B cell (primary cell): ENCODE measurements around the gene HMGCL. TPM values are rescaled to one million over a fixed set of nuclear protein-coding genes. Genes with fewer than 3 reads are reported as not detected.

Experiments used
- ATAC-seq: fragments of 200-7000 bp; cut with Tn5 transposase; one replicate; pipeline ENCODE4 v1.10.0; 2021; ENCODE audit warnings: low read depth, mild to moderate bottlenecking, moderate number of reproducible peaks, moderate library complexity
- CTCF ChIA-PET: fragments of 350-600 bp; sonication (Branson Sonifier 250); formaldehyde crosslinking; loops from one replicate; lab custom pipeline; 2021; ENCODE audit warnings: antibody characterized with exemption, inconsistent platforms; lab: Charles Lee
- POLR2A ChIA-PET: fragments of 350-600 bp; sonication (Branson Sonifier 250); formaldehyde crosslinking; loops from one replicate; lab custom pipeline; 2021; ENCODE audit warnings: antibody characterized with exemption; lab: Charles Lee
- DNase-seq: peaks from one replicate; pipeline ENCODE4 v3.0.0; 2013
- H2AFZ ChIP-seq: 2 replicates; pipeline ENCODE4 v1.6.1; 2012; ENCODE audit warnings: mild to moderate bottlenecking, low read depth, low read length; ENCODE audit not compliant: insufficient read depth, poor library complexity, severe bottlenecking
- H3K27ac ChIP-seq, 2 donors: 1 replicate in 1 of 2; 2 replicates in 1 of 2; pipeline ENCODE4 v1.5.1; 2012 to 2013; ENCODE audit warnings: low read length in 2 of 2, mild to moderate bottlenecking in 2 of 2, moderate library complexity in 1 of 2
- H3K27me3 ChIP-seq, 4 experiments: fragments of 200-600 bp in 1 of 4; sonication (generic) in 1 of 4; replicated peaks in 1 of 4; 1 replicate in 2 of 4; 2 replicates in 2 of 4; pipeline versions ENCODE4 v1.6.1 to v1.7.0; 2013 to 2016; ENCODE audit warnings: low read length in 3 of 4, mild to moderate bottlenecking in 2 of 4, mixed read lengths in 1 of 4, moderate library complexity in 1 of 4; ENCODE audit not compliant: insufficient read depth in 4 of 4, control insufficient read depth in 3 of 4; ENCODE audit errors: control extremely low read depth in 1 of 4
- H3K36me3 ChIP-seq, 2 experiments: replicated peaks in 1 of 2; 1 replicate in 1 of 2; 2 replicates in 1 of 2; pipeline versions ENCODE4 v1.6.1 to v1.7.1; 2013; ENCODE audit warnings: low read length in 1 of 2; ENCODE audit not compliant: insufficient read depth in 2 of 2, control insufficient read depth in 1 of 2; ENCODE audit errors: control extremely low read depth in 1 of 2, extremely low read depth in 1 of 2
- H3K4me1 ChIP-seq, 2 donors: fragments of 200-600 bp in 1 of 2; sonication (generic) in 1 of 2; 1 replicate in 1 of 2; 2 replicates in 1 of 2; pipeline versions ENCODE4 v1.5.1 to v1.6.1; 2013 to 2017; ENCODE audit warnings: low read length in 2 of 2; ENCODE audit not compliant: control insufficient read depth in 2 of 2, insufficient read depth in 2 of 2
- H3K4me2 ChIP-seq: replicated peaks from 2 replicates; pipeline ENCODE3; 2012; ENCODE audit warnings: mild to moderate bottlenecking, low read depth, low read length; ENCODE audit not compliant: poor library complexity, severe bottlenecking
- H3K4me3 ChIP-seq, 5 experiments: fragments of 200-600 bp in 1 of 5; sonication (generic) in 1 of 5; 1 replicate in 3 of 5; 2 replicates in 2 of 5; pipeline versions ENCODE4 v1.5.1 to v1.7.0; 2011 to 2016; ENCODE audit warnings: low read length in 4 of 5, mild to moderate bottlenecking in 4 of 5, low read depth in 2 of 5, control low read depth in 1 of 5, moderate library complexity in 1 of 5; ENCODE audit not compliant: insufficient read depth in 1 of 5; ENCODE audit errors: control extremely low read depth in 1 of 5, extremely low read depth in 1 of 5
- H3K79me2 ChIP-seq: fragments of 200-600 bp; sonication (generic); one replicate; pipeline ENCODE4 v1.6.0; 2016; ENCODE audit warnings: low read length; ENCODE audit not compliant: control insufficient read depth, insufficient read depth
- H3K9ac ChIP-seq: fragments of 200-600 bp; sonication (generic); 2 replicates; pipeline ENCODE4 v1.6.1; 2017; ENCODE audit warnings: mild to moderate bottlenecking, low read length, moderate library complexity
- H3K9me3 ChIP-seq, 3 donors: one replicate each; pipeline versions ENCODE4 v1.6.1 to v1.7.1; 2013; ENCODE audit warnings: low read length in 2 of 3; ENCODE audit not compliant: control insufficient read depth in 2 of 3, insufficient read depth in 1 of 3; ENCODE audit errors: control extremely low read depth in 1 of 3
- H4K20me1 ChIP-seq: 2 replicates; pipeline ENCODE4 v1.6.0; 2012; ENCODE audit warnings: mild to moderate bottlenecking, low read length; ENCODE audit not compliant: insufficient read depth, control insufficient read depth, poor library complexity, severe bottlenecking
- H3K27ac Mint-ChIP-seq: one replicate; pipeline ENCODE4 v1.8.0; 2021; ENCODE audit warnings: mixed read lengths
- H3K27me3 Mint-ChIP-seq: one replicate; pipeline ENCODE4 v1.8.0; 2021; ENCODE audit warnings: mixed read lengths
- H3K4me1 Mint-ChIP-seq: one replicate; pipeline ENCODE4 v1.8.0; 2021; ENCODE audit warnings: mixed read lengths
- H3K4me3 Mint-ChIP-seq: one replicate; pipeline ENCODE4 v1.8.0; 2021; ENCODE audit warnings: mixed read lengths
- H3K9me3 Mint-ChIP-seq: one replicate; pipeline ENCODE4 v1.8.0; 2022; ENCODE audit warnings: mixed read lengths; ENCODE audit not compliant: insufficient read depth
- CTCF ChIP-seq: fragments of 200-600 bp; IDR thresholded peaks from one replicate; pipeline ENCODE4 v1.8.0; 2022; ENCODE audit warnings: antibody characterized with exemption, mild to moderate bottlenecking
- EZH2 ChIP-seq: IDR thresholded peaks from 2 replicates; pipeline ENCODE4 v1.6.1; 2012; ENCODE audit warnings: borderline replicate concordance, low read depth, mild to moderate bottlenecking, moderate library complexity, low read length; ENCODE audit not compliant: insufficient read depth, poor library complexity, severe bottlenecking
- WGBS: methylation state at CpG from one replicate; pipeline ENCODE4 v1.1.5; 2013; ENCODE audit warnings: missing lambda C conversion rate; ENCODE audit not compliant: insufficient coverage; 5-methylcytosine and 5-hydroxymethylcytosine counted together
- intact Hi-C: fragments of 100-400 bp; cut with micrococcal nuclease; formaldehyde crosslinking; loops from one replicate; pipeline ENCODE4 v1.10.0; 2022
- polyA plus RNA-seq: library from polyadenylated mRNA; depleted of rRNA; stranded (reverse); fragments of >200 nt; gene quantifications from 2 replicates; pipeline ENCODE4 v1.2.3, GENCODE V29; 2012
- total RNA-seq, 2 donors: library from RNA; stranded (reverse); fragments of 120-200 nt in 1 of 2; gene quantifications; 1 replicate in 1 of 2; 2 replicates in 1 of 2; pipeline versions ENCODE4 v1.2.3 to v1.2.4, GENCODE V29; 2013 to 2022

The HMGCL gene
- total and polyA plus RNA-seq, 2 donors (not counting 1 experiment from before 2014, with no cell fraction given) = 18.5 to 35.9 TPM

- TF ChIP-seq CTCF = no peak
- TF ChIP-seq EZH2 = no peak
- no peak overlapping the region for H3K27ac ChIP-seq
- no peaks in the 10 kb centered on the region for H3K9me3 ChIP-seq
- WGBS = 100% methylated on average over 3 of the region's 3 CpGs
- no peak overlapping the region for H3K9ac ChIP-seq
- ATAC-seq = no peak
- no peaks in the 10 kb centered on the region for H3K4me1 ChIP-seq
- peak overlapping the region; percentile 26 for H3K27ac Mint-ChIP-seq
- ChIA-PET CTCF (no interaction called here), POLR2A (no interaction called here)
- no peak overlapping the region for H2AFZ ChIP-seq
- H3K4me3 ChIP-seq = no peak overlapping the region
- H3K27me3 ChIP-seq = no peaks in the 10 kb centered on the region
- peaks cover 46% of the 10 kb centered on the region for H4K20me1 ChIP-seq
- no peak for DNase-seq
- H3K4me2 ChIP-seq = no peak overlapping the region
- H3K9me3 Mint-ChIP-seq = no peaks in the 10 kb centered on the region
- H3K4me1 Mint-ChIP-seq = peaks cover 3% of the 10 kb centered on the region
- H3K36me3 ChIP-seq = peaks cover 8 to 95% of the 10 kb centered on the region in 2 experiments
- peaks cover 47% of the 10 kb centered on the region for H3K79me2 ChIP-seq
- H3K27me3 Mint-ChIP-seq = no peaks in the 10 kb centered on the region
- H3K4me3 Mint-ChIP-seq = no peak overlapping the region
- intact Hi-C loops = no loop called here
These were observed 68.6 kb downstream of the HMGCL start for GRCh38 chr1:23756676-23757075.

- Histone ChIP-seq H3K36me3 (peaks cover 3 to 86% of the 10 kb centered on the region in 2 experiments), H3K79me2 (peaks cover 77% of the 10 kb centered on the region), H3K27me3 (no peaks in the 10 kb centered on the region), H3K9me3 (no peaks in the 10 kb centered on the region), H4K20me1 (peaks cover 51% of the 10 kb centered on the region), H3K4me3 (no peak overlapping the region), H2AFZ (no peak overlapping the region), H3K4me1 (peaks cover 4 to 5% of the 10 kb centered on the region in 2 donors), H3K4me2 (no peak overlapping the region), H3K9ac (no peak overlapping the region), H3K27ac (no peak overlapping the region)
- peaks cover 20% of the 10 kb centered on the region for H3K4me1 Mint-ChIP-seq
- TF ChIP-seq EZH2 (no peak), CTCF (no peak)
- no peak for DNase-seq
- intact Hi-C loops = no loop called here
- no peak for ATAC-seq
- no peaks in the 10 kb centered on the region for H3K9me3 Mint-ChIP-seq
- no peak overlapping the region for H3K27ac Mint-ChIP-seq
- CTCF ChIA-PET = interaction anchor here (0.6 to 3.1 kb wide), 10 partner anchors 10 to 214 kb away, joined by 3 to 18 read pairs (median 4); partner anchors contain the start of gene RPL11
- H3K4me3 Mint-ChIP-seq = no peak overlapping the region
- POLR2A ChIA-PET = no interaction called here
- no CpG with 5 or more reads among the region's 1 CpG for WGBS
- H3K27me3 Mint-ChIP-seq = no peaks in the 10 kb centered on the region
These were observed 72.3 kb downstream of the HMGCL start for GRCh38 chr1:23752909-23753308.

Other genes starting within 250 kb of the HMGCL start
- gene RPL11, start 133.6 kb downstream of the HMGCL start, total RNA-seq = 1,439 and 1,539 TPM in 2 replicates
- gene RPL11, start 133.6 kb downstream of the HMGCL start, polyA plus RNA-seq = 1,373 and 1,928 TPM in 2 replicates
- gene ELOA, start 82.0 kb downstream of the HMGCL start, total RNA-seq = 53.0 and 56.6 TPM in 2 replicates
- gene ELOA, start 82.0 kb downstream of the HMGCL start, polyA plus RNA-seq = 12.9 and 17.6 TPM in 2 replicates
- gene PITHD1, start 47.0 kb downstream of the HMGCL start, total RNA-seq = 56.7 and 62.2 TPM in 2 replicates
- 32.4 and 66.3 TPM in 2 replicates for gene PITHD1, start 47.0 kb downstream of the HMGCL start, polyA plus RNA-seq
- gene LYPLA2, start 34.3 kb downstream of the HMGCL start, total RNA-seq = 50.6 and 52.2 TPM in 2 replicates
- gene LYPLA2, start 34.3 kb downstream of the HMGCL start, polyA plus RNA-seq = 41.4 and 60.5 TPM in 2 replicates
- gene GALE, start 24.7 kb downstream of the HMGCL start, total RNA-seq = 12.1 TPM in 2 replicates
- gene GALE, start 24.7 kb downstream of the HMGCL start, polyA plus RNA-seq = 8.6 and 9.4 TPM in 2 replicates
- 17.4 and 19.3 TPM in 2 replicates for gene FUCA1, start 42.9 kb upstream of the HMGCL start, total RNA-seq
- 8.0 and 9.7 TPM in 2 replicates for gene FUCA1, start 42.9 kb upstream of the HMGCL start, polyA plus RNA-seq
- 45.6 and 47.4 TPM in 2 replicates for gene CNR2, start 87.9 kb upstream of the HMGCL start, total RNA-seq
- gene CNR2, start 87.9 kb upstream of the HMGCL start, polyA plus RNA-seq = 45.5 and 63.4 TPM in 2 replicates
- gene PNRC2, start 134.4 kb upstream of the HMGCL start, total RNA-seq = 168 and 174 TPM in 2 replicates
- 89.8 and 104 TPM in 2 replicates for gene PNRC2, start 134.4 kb upstream of the HMGCL start, polyA plus RNA-seq
- gene SRSF10, start 154.9 kb upstream of the HMGCL start, total RNA-seq = 213 and 223 TPM in 2 replicates
- gene SRSF10, start 154.9 kb upstream of the HMGCL start, polyA plus RNA-seq = 98.6 and 231 TPM in 2 replicates